Measurements from ENCODE around the gene COA8. TPM values are rescaled to one million over a fixed set of nuclear protein-coding genes. Genes with fewer than 3 reads are reported as not detected.

Gene COA8
- total and polyA plus RNA-seq, 10 of the 15 experiments (the other 5 are each of a cell fraction or from before 2014, with no cell fraction given) = 6.1 to 69.5 (median 25.8) TPM

- Histone ChIP-seq H3K79me2 (ENCODE audit: control insufficient read depth, insufficient read depth, low read length) (peaks cover 78% of the 10 kb centered on the region), H3K27ac (ENCODE audit: control insufficient read depth, insufficient read depth) (no peak overlapping the region), H3K36me3 (ENCODE audit: control insufficient read depth in 2 of 2, insufficient read depth in 2 of 2, low read length in 1 of 2) (peaks cover 0 to 9% of the 10 kb centered on the region in 2 experiments; a peak in 2 of 4 replicates), H3K4me1 (ENCODE audit: control insufficient read depth, insufficient read depth, low read length) (peaks cover 22% of the 10 kb centered on the region), H2AFZ (ENCODE audit: control insufficient read depth, low read depth, low read length) (no peak overlapping the region; the same call in 1 of the 2 replicates), H3K9me3 (replicated peaks; ENCODE audit: control insufficient read depth, insufficient read depth, low read length) (no peaks in the 10 kb centered on the region), H4K20me1 (ENCODE audit: control insufficient read depth, insufficient read depth) (peaks cover 6% of the 10 kb centered on the region; the same call in 1 of the 2 replicates), H3K4me2 (ENCODE audit: control insufficient read depth, insufficient read depth) (peak overlapping the region; percentile 88), H3K9ac (ENCODE audit: control insufficient read depth, insufficient read depth, low read length) (peak overlapping the region; percentile 82; the same call in 1 of the 2 replicates), H3K4me3 (peak overlapping the region; percentile 97), H3K27me3 (replicated peaks in 1 of 2; ENCODE audit: control insufficient read depth in 2 of 2, insufficient read depth in 2 of 2, low read length in 1 of 2) (no peaks in the 10 kb centered on the region)
- in situ Hi-C loops (cut with MboI) (no loop called here), intact Hi-C loops (cut with micrococcal nuclease; ENCODE audit: unreplicated experiment) (loop anchor here (5.0 kb wide), 1 partner anchor 68 kb away; no protein-coding TSS in a partner anchor)
- no TSS peak for BruUV-seq (replicated peaks)
- CTCF ChIA-PET = interaction anchor here (0.6 to 0.8 kb wide), 3 partner anchors 45 to 1228 kb away, joined by 3 to 4 read pairs (median 3); no protein-coding TSS in a partner anchor
- POLR2A ChIA-PET = interaction anchor here (0.5 to 1.6 kb wide), 6 partner anchors 37 to 228 kb away, joined by 4 to 5 read pairs (median 4); no protein-coding TSS in a partner anchor
- FAIRE-seq = no peak
- no peak for ATAC-seq
- no peak for DNase-seq (ENCODE audit: low read depth, low spot score)
- SMC1A ChIA-PET (ENCODE audit: uncharacterized antibody, unreplicated experiment) = interaction anchor here (0.6 to 1.6 kb wide), 6 partner anchors 10 to 245 kb away, joined by 3 to 5 read pairs (median 4); no protein-coding TSS in a partner anchor
- RAD21 ChIA-PET (ENCODE audit: unreplicated experiment) = interaction anchor here (0.6 kb wide), 1 partner anchor 44 kb away, joined by 3 read pairs; no protein-coding TSS in a partner anchor
- TF ChIP-seq ZBTB4 (CRISPR knock-in tag; IDR thresholded peaks at IDR 0.05) (no peak), KDM1A (IDR thresholded peaks at IDR 0.05; ENCODE audit: borderline replicate concordance) (no peak), MLLT1 (IDR thresholded peaks at IDR 0.05) (peak; percentile 89)
- 46% methylated on average over 21 of the region's 21 CpGs for WGBS (ENCODE audit: insufficient coverage, insufficient replicate concordance, low lambda C conversion rate, missing lambda C conversion rate)
Observed at GRCh38 chr14:103563844-103564505, 1.2 kb downstream of the COA8 start.
